GM21786 (cell line): ENCODE results near the gene CHRM5.
"Not testable (repeated sequence)": the region's sequence is repeated elsewhere in the genome, so short reads cannot be mapped to it uniquely, and the experiment has no call there.

Source experiments
- ATAC-seq: cut with Tn5 transposase; IDR thresholded peaks from one replicate; pipeline ENCODE4 v1.9.1; 2021; ENCODE audit not compliant: unreplicated experiment

CHRM5 gene

GRCh38 chr15:33985751-33986150 lies 17.5 kb downstream of the CHRM5 start:
- no peak for ATAC-seq

- ATAC-seq: no peak
These were observed 19.1 kb downstream of the CHRM5 start for GRCh38 chr15:33987444-33987843.

GRCh38 chr15:33988384-33988783 lies 20.1 kb downstream of the CHRM5 start:
- ATAC-seq: no peak

GRCh38 chr15:33994005-33994615 lies 25.8 kb downstream of the CHRM5 start:
- ATAC-seq: no peak

- ATAC-seq: not testable (repeated sequence)
These were observed 27.4 kb downstream of the CHRM5 start for GRCh38 chr15:33995666-33996065.

GRCh38 chr15:34001536-34001935 lies 33.2 kb downstream of the CHRM5 start:
- no peak for ATAC-seq

GRCh38 chr15:34006381-34006780 lies 38.1 kb downstream of the CHRM5 start:
- no peak for ATAC-seq

GRCh38 chr15:34009656-34010055 lies 41.4 kb downstream of the CHRM5 start:
- ATAC-seq: no peak

GRCh38 chr15:34010921-34011320 lies 42.6 kb downstream of the CHRM5 start:
- ATAC-seq: no peak

- ATAC-seq: no peak
These were observed 43.2 kb downstream of the CHRM5 start for GRCh38 chr15:34011481-34011880.

- ATAC-seq: no peak
These were observed 44.2 kb downstream of the CHRM5 start for GRCh38 chr15:34012461-34013028.

- ATAC-seq: no peak
These were observed 45.4 kb downstream of the CHRM5 start for GRCh38 chr15:34013746-34014145.

GRCh38 chr15:34014556-34014955 lies 46.3 kb downstream of the CHRM5 start:
- no peak for ATAC-seq

GRCh38 chr15:34018021-34018645 lies 49.8 kb downstream of the CHRM5 start:
- no peak for ATAC-seq

GRCh38 chr15:34018738-34019137 lies 50.4 kb downstream of the CHRM5 start:
- not testable (repeated sequence) for ATAC-seq

- ATAC-seq: no peak
These were observed 51.2 kb downstream of the CHRM5 start for GRCh38 chr15:34019369-34019990.

- ATAC-seq: no peak
These were observed 55.6 kb downstream of the CHRM5 start for GRCh38 chr15:34023907-34024306.

- no peak for ATAC-seq
These were observed 57.0 kb downstream of the CHRM5 start for GRCh38 chr15:34025252-34025651.

GRCh38 chr15:34027606-34028005 lies 59.3 kb downstream of the CHRM5 start:
- no peak for ATAC-seq

GRCh38 chr15:34031987-34032760 lies 63.9 kb downstream of the CHRM5 start:
- ATAC-seq: no peak
